GM12878 (cell line): Measurements from ENCODE around the gene ATP2A2.
"Not testable (repeated sequence)": the region's sequence is repeated elsewhere in the genome, so short reads cannot be mapped to it uniquely, and the experiment has no call there.

Experiments used
- FOXM1 ChIP-seq: IDR thresholded peaks from 2 replicates; pipeline ENCODE4 v1.6.1; 2012; ENCODE audit warnings: low read depth, mild to moderate bottlenecking, inconsistent platforms, low read length, moderate library complexity
- NFIC ChIP-seq: IDR thresholded peaks from 2 replicates; pipeline ENCODE4 v1.6.1; 2012; ENCODE audit warnings: low read depth, mild to moderate bottlenecking, inconsistent platforms, low read length, moderate library complexity
- POLR2A ChIP-seq: IDR thresholded peaks from 2 replicates; pipeline ENCODE4 v1.6.1; 2011; ENCODE audit warnings: low read depth, mild to moderate bottlenecking, low read length
- POLR2AphosphoS5 ChIP-seq: IDR thresholded peaks from 2 replicates; pipeline ENCODE4 v1.6.1; 2011; ENCODE audit warnings: mild to moderate bottlenecking, low read length, inconsistent platforms
- RBBP5 ChIP-seq: fragments of 200-600 bp; sonication (generic); conservative IDR thresholded peaks from 2 replicates; pipeline ENCODE4 v1.6.1; 2016
- SPI1 ChIP-seq: IDR thresholded peaks from 2 replicates; pipeline ENCODE4 v1.6.1; 2011; ENCODE audit warnings: low read depth, mild to moderate bottlenecking, low read length, moderate library complexity, borderline replicate concordance; ENCODE audit not compliant: insufficient read depth
- ZNF207 ChIP-seq: fragments of 450-650 bp; IDR thresholded peaks from 2 replicates; pipeline ENCODE4 v1.6.1; 2014; ENCODE audit warnings: antibody characterized with exemption, mild to moderate bottlenecking, borderline replicate concordance
- ZNF24 ChIP-seq: fragments of 450-650 bp; IDR thresholded peaks from 2 replicates; pipeline ENCODE4 v1.6.1; 2017; ENCODE audit warnings: antibody characterized with exemption, mild to moderate bottlenecking
- ZNF384 ChIP-seq: IDR thresholded peaks from 2 replicates; pipeline ENCODE4 v1.6.1; 2012; ENCODE audit warnings: low read depth, mild to moderate bottlenecking, low read length, improper control_type of control experiment, borderline replicate concordance
- TF ChIP-seq, protein P1 (sequence below): fragments of 450-650 bp; IDR thresholded peaks from 2 replicates; pipeline ENCODE4 v1.6.1; 2016; ENCODE audit warnings: mild to moderate bottlenecking
- TF ChIP-seq, protein P2 (sequence below): fragments of 450-650 bp; IDR thresholded peaks from 2 replicates; pipeline ENCODE4 v1.6.1; 2017; ENCODE audit warnings: mild to moderate bottlenecking

DNA sequence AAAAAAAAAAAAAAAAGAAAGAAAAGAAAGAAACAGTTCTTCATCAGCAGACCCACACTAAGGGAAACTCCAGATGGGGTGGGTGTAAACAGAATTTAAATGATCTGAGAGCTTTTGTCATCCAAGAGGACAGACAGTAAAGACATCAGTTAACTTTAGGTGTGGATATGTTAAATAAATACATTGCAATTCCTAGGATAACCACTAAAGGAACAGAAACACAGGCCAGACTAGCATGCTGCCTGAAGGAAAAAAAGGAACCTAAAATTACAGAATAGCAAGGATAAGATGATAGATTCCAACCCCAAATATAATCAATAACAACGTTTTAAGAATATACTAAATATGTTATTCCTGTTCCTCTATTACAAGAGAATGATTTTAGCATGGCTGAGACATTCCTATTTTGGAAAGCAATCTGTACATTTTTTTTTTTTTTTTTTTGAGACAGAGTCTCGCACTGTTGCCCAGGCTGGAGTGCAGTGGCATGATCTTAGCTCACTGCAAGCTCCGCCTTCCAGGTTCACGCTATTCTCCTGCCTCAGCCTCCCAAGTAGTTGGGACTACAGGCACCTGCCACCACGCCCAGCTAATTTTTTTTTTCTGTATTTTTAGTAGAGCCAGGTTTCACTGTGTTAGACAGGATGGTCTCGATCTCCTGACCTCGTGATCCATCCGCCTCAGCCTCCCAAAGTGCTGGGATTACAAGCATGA, 77.5 kb downstream of the ATP2A2 start:
- TF ChIP-seq ZNF384, ZNF24, POLR2AphosphoS5, FOXM1, POLR2A, ZNF207, SPI1, NFIC, RBBP5: not testable (repeated sequence)
- TF ChIP-seq, protein P1, sequence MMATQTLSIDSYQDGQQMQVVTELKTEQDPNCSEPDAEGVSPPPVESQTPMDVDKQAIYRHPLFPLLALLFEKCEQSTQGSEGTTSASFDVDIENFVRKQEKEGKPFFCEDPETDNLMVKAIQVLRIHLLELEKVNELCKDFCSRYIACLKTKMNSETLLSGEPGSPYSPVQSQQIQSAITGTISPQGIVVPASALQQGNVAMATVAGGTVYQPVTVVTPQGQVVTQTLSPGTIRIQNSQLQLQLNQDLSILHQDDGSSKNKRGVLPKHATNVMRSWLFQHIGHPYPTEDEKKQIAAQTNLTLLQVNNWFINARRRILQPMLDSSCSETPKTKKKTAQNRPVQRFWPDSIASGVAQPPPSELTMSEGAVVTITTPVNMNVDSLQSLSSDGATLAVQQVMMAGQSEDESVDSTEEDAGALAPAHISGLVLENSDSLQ: not testable (repeated sequence)
- TF ChIP-seq, protein P2, sequence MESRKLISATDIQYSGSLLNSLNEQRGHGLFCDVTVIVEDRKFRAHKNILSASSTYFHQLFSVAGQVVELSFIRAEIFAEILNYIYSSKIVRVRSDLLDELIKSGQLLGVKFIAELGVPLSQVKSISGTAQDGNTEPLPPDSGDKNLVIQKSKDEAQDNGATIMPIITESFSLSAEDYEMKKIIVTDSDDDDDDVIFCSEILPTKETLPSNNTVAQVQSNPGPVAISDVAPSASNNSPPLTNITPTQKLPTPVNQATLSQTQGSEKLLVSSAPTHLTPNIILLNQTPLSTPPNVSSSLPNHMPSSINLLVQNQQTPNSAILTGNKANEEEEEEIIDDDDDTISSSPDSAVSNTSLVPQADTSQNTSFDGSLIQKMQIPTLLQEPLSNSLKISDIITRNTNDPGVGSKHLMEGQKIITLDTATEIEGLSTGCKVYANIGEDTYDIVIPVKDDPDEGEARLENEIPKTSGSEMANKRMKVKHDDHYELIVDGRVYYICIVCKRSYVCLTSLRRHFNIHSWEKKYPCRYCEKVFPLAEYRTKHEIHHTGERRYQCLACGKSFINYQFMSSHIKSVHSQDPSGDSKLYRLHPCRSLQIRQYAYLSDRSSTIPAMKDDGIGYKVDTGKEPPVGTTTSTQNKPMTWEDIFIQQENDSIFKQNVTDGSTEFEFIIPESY: not testable (repeated sequence)
